ENCODE data around the gene RAB4A. TPM values are rescaled to one million over a fixed set of nuclear protein-coding genes. Genes with fewer than 3 reads are reported as not detected.

Gene RAB4A
- polyA plus RNA-seq, 1 donor from 2014 or later, result 49.8 TPM

DNA sequence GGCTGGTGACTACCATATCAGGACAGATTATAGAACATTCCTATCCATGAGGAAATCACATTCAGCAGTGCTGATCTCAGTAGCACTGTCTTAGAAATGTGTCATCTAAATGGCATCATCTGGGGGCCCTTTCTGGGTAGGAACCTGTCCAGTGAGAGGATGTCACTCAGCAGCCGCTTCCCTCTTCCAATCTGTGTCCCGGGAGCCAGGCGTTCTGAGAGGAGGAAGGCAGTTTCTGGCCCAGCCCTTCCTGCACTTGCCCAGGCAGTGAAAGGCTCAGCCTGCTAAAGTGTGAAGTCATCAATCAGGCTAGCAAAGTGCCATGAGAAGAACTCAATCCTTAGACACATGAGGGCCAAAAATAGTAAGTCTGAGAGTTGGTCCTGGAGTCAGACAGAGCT lies 25.6 kb downstream of the RAB4A start:
- Histone ChIP-seq H3K79me2 (replicated peaks; ENCODE audit: insufficient read depth, low read length) (no peaks in the 10 kb centered on the region), H3F3A (ENCODE audit: insufficient read depth, low read length, poor library complexity, severe bottlenecking) (no peaks in the 10 kb centered on the region), H2AFZ (ENCODE audit: low read depth, low read length) (no peak overlapping the region), H3K4me2 (ENCODE audit: low read length) (no peak overlapping the region), H3K9me3 (ENCODE audit: low read length) (no peaks in the 10 kb centered on the region), H3K9ac (ENCODE audit: low read length) (no peak overlapping the region), H3K36me3 (ENCODE audit: insufficient read depth, low read length) (no peaks in the 10 kb centered on the region), H3K9me2 (ENCODE audit: insufficient read depth, low read length) (no peaks in the 10 kb centered on the region), H3K27ac (ENCODE audit: low read length) (no peak overlapping the region), H3K27me3 (ENCODE audit: insufficient read depth, low read depth, low read length) (no peaks in the 10 kb centered on the region), H4K20me1 (ENCODE audit: insufficient read depth) (no peaks in the 10 kb centered on the region), H3K4me3 (ENCODE audit: low read length) (no peak overlapping the region)
- TF ChIP-seq SMC3 (conservative IDR thresholded peaks at IDR 0.05; ENCODE audit: poor library complexity), result no peak
- TF ChIP-seq EP300 (conservative IDR thresholded peaks at IDR 0.05; ENCODE audit: poor library complexity, severe bottlenecking), result no peak
- no peak for TF ChIP-seq EZH2 (IDR thresholded peaks at IDR 0.05; ENCODE audit: borderline replicate concordance, insufficient read depth, low read length, poor library complexity, severe bottlenecking)
- no peak for TF ChIP-seq POLR2AphosphoS5 (IDR thresholded peaks at IDR 0.05)
- no peak for TF ChIP-seq TAF1 (IDR thresholded peaks at IDR 0.05; ENCODE audit: low read depth)
- TF ChIP-seq RAD21 (conservative IDR thresholded peaks at IDR 0.05), result no peak
- no peak for TF ChIP-seq MXI1 (conservative IDR thresholded peaks at IDR 0.05; ENCODE audit: poor library complexity, severe bottlenecking)
- TF ChIP-seq, protein P1, sequence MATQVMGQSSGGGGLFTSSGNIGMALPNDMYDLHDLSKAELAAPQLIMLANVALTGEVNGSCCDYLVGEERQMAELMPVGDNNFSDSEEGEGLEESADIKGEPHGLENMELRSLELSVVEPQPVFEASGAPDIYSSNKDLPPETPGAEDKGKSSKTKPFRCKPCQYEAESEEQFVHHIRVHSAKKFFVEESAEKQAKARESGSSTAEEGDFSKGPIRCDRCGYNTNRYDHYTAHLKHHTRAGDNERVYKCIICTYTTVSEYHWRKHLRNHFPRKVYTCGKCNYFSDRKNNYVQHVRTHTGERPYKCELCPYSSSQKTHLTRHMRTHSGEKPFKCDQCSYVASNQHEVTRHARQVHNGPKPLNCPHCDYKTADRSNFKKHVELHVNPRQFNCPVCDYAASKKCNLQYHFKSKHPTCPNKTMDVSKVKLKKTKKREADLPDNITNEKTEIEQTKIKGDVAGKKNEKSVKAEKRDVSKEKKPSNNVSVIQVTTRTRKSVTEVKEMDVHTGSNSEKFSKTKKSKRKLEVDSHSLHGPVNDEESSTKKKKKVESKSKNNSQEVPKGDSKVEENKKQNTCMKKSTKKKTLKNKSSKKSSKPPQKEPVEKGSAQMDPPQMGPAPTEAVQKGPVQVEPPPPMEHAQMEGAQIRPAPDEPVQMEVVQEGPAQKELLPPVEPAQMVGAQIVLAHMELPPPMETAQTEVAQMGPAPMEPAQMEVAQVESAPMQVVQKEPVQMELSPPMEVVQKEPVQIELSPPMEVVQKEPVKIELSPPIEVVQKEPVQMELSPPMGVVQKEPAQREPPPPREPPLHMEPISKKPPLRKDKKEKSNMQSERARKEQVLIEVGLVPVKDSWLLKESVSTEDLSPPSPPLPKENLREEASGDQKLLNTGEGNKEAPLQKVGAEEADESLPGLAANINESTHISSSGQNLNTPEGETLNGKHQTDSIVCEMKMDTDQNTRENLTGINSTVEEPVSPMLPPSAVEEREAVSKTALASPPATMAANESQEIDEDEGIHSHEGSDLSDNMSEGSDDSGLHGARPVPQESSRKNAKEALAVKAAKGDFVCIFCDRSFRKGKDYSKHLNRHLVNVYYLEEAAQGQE (IDR thresholded peaks at IDR 0.05; ENCODE audit: borderline replicate concordance), result no peak
- TF ChIP-seq, protein P2, sequence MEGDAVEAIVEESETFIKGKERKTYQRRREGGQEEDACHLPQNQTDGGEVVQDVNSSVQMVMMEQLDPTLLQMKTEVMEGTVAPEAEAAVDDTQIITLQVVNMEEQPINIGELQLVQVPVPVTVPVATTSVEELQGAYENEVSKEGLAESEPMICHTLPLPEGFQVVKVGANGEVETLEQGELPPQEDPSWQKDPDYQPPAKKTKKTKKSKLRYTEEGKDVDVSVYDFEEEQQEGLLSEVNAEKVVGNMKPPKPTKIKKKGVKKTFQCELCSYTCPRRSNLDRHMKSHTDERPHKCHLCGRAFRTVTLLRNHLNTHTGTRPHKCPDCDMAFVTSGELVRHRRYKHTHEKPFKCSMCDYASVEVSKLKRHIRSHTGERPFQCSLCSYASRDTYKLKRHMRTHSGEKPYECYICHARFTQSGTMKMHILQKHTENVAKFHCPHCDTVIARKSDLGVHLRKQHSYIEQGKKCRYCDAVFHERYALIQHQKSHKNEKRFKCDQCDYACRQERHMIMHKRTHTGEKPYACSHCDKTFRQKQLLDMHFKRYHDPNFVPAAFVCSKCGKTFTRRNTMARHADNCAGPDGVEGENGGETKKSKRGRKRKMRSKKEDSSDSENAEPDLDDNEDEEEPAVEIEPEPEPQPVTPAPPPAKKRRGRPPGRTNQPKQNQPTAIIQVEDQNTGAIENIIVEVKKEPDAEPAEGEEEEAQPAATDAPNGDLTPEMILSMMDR (IDR thresholded peaks at IDR 0.05; ENCODE audit: poor library complexity, severe bottlenecking), result no peak

DNA sequence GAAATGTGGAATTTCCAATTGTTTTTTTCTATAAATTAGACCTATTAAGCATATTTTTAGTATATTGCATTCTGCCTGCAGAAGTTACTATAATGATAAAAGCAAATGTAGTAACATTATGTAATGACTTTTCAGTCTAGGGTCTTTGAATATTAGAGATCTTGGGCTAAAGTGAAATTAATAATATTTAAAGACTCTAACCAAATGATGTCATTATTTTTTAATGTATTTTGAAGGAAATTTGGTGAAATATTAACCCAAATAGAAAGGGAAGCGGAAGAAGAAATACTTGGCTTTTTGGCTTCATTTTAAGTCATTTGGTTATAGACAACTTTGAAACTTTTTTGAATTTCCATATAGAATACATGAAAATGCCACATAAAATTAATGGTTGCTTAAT lies 26.8 kb downstream of the RAB4A start:
- TF ChIP-seq TAF1 (IDR thresholded peaks at IDR 0.05; ENCODE audit: low read depth) (no peak), EZH2 (IDR thresholded peaks at IDR 0.05; ENCODE audit: borderline replicate concordance, insufficient read depth, low read length, poor library complexity, severe bottlenecking) (no peak), EP300 (conservative IDR thresholded peaks at IDR 0.05; ENCODE audit: poor library complexity, severe bottlenecking) (no peak), MXI1 (conservative IDR thresholded peaks at IDR 0.05; ENCODE audit: poor library complexity, severe bottlenecking) (no peak), SMC3 (conservative IDR thresholded peaks at IDR 0.05; ENCODE audit: poor library complexity) (no peak), RAD21 (conservative IDR thresholded peaks at IDR 0.05) (no peak), POLR2AphosphoS5 (IDR thresholded peaks at IDR 0.05) (no peak)
- TF ChIP-seq, protein P1 (IDR thresholded peaks at IDR 0.05; ENCODE audit: borderline replicate concordance), result no peak
- TF ChIP-seq, protein P2 (IDR thresholded peaks at IDR 0.05; ENCODE audit: poor library complexity, severe bottlenecking), result no peak

More for the DNA sequence above, 26.8 kb downstream of the RAB4A start:
- Histone ChIP-seq H3K27ac (ENCODE audit: low read length) (no peak overlapping the region), H3K36me3 (ENCODE audit: insufficient read depth, low read length) (no peaks in the 10 kb centered on the region), H3K4me3 (ENCODE audit: low read length) (no peak overlapping the region), H3K27me3 (ENCODE audit: insufficient read depth, low read depth, low read length) (no peaks in the 10 kb centered on the region), H3K4me2 (ENCODE audit: low read length) (no peak overlapping the region), H3K9me3 (ENCODE audit: low read length) (no peaks in the 10 kb centered on the region), H3K9ac (ENCODE audit: low read length) (no peak overlapping the region), H3K79me2 (replicated peaks; ENCODE audit: insufficient read depth, low read length) (no peaks in the 10 kb centered on the region), H3F3A (ENCODE audit: insufficient read depth, low read length, poor library complexity, severe bottlenecking) (no peaks in the 10 kb centered on the region), H3K9me2 (ENCODE audit: insufficient read depth, low read length) (no peaks in the 10 kb centered on the region), H4K20me1 (ENCODE audit: insufficient read depth) (no peaks in the 10 kb centered on the region), H2AFZ (ENCODE audit: low read depth, low read length) (no peak overlapping the region)

Measured in neural cell (in vitro differentiated cells).